ENCODE data around the gene PRPF19.

Gene PRPF19

GRCh38 chr11:60872124-60872960 lies 34.0 kb downstream of the PRPF19 start:
- DNase-seq = no peak

DNA sequence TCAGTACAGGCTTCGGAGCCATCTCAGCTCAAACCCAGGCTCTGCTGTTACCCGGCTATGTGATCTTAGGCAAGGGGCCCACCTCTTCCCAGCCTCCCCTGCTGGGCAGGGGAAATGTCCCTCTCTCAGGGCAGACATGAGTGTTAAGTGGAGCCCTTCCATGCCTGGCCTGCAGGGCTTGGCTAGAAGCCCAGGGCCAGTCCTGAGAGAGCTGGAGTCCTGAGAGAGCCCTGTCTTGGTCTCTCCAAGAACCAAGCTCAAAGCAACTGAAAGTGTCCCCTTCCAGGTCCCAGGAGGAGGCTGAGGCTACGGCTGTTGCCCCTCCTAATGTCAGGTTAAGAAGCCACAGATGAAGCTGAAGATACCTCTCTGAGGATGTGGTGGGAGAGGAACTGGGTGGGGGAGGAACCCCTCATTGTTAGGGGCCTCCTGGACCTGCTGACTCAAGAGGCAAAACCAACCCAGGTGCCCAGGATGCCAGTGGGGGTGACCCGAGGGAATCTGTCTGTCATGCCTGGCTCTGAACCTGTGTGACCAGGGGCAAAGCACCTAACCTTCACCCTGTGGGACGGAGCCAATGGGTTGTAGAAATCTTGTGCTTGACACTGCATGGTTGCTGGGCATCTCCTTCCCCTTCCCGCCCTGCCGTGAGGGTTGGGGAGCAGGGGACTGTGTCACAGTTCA lies 34.9 kb downstream of the PRPF19 start:
- DNase-seq = no peak

GRCh38 chr11:60870733-60871377 lies 35.5 kb downstream of the PRPF19 start:
- DNase-seq = no peak

GRCh38 chr11:60870276-60870675 lies 36.1 kb downstream of the PRPF19 start:
- no peak for DNase-seq

DNA sequence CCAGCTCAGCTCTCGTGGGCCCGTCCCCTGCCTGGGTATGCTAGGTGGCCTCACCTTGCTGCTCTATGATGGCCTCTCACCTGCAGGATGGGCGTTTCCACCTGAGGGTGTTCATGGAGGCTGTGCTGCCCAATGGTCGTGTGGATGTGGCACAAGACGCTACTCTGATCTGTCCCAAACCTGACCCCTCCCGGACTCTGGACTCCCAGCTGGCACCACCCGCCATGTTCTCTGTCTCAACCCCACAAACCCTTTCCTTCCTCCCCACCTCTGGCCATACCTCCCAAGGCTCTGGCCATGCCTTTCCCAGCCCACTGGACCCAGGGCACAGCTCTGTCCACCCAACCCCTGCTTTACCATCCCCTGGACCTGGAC lies 36.9 kb downstream of the PRPF19 start:
- no peak for DNase-seq

DNA sequence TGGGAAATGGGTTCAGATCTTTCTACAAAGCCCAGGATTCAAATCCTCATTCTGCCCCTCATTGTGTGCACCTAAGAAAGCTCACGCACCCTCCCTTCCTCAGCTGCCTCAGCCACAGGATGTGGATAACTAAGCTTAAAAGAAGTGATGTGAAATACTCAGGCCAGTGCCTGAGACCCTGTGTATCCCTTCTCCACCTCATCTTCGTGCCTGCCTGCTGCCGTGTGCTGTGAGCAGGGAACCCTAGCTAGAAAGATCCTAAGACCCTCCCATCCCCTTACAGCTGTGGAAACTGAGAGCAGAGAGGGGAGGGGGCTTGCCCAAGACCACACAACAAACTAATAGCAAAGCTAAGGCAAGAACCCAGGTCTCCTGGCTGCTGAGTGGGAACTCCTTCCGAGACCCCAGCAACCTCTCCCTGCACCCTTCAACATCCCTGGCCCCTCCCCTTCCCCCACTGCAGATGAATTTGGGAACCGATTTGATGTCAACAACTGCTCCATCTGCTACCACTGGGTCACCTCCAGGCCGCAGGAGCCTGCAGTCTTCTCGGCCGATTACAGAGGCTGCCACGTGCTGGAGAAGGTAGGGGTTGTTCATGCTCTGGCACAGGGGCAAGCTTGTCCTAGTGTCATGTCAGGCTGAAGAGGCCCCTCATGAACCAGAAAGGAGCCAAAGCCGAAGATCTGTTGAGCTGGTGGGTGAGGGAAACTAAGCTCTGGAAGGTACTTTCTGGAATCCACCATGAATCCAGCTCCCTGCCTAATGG lies 37.5 kb downstream of the PRPF19 start:
- DNase-seq = no peak

- DNase-seq = no peak
Observed at GRCh38 chr11:60867871-60868681, 38.3 kb downstream of the PRPF19 start.

DNA sequence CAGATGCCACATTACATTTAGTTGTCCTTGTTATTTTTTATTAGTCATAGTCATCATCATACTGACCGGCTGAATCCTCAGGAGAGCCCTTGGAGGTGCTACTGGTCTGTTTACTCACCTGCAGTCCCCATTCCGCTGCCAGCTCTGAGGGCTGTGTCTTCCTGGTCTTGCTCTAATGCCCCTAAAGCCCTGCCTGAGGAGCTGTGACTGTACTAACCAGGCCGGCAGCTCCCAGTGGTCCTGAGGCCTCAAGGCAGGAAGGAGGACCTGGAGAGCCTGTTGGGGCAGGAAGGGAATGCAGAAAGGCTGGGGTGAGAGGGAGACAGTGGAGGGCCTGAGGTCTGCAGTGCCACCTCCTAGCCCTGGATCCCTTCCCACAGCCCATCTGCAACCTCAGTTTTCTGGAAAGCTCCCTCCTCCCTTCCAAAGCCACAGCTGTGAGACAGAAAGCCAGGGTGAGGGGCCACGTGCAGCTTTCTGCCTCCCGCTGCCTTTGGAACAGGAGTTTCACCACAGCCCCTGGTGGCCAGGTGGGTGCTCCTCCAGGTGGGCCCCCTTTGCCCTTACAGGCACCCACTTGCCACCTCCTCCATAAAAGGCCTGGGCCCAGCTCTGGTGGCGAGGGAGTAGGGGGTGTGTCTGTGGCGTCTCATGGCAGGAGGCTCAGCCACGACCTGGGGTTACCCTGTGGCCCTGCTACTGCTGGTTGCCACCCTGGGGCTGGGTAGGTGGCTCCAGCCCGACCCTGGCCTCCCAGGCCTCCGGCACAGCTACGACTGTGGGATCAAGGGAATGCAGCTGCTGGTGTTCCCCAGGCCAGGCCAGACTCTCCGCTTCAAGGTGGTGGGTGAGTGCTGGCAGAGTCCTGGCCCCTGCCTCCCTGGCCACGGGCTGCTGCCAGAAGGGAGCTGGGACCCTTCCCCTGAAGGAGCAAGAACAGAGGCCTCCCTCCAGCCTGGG lies 39.2 kb downstream of the PRPF19 start, which contains the start of gene ZP1:
Gene ZP1 (plus strand): TSS at position 632 of the 960 bp plus-strand sequence. CDS start 20 bp downstream, at position 652.
- no peak for DNase-seq

- DNase-seq = no peak
Observed at GRCh38 chr11:60864856-60865513, 41.4 kb downstream of the PRPF19 start.

DNA sequence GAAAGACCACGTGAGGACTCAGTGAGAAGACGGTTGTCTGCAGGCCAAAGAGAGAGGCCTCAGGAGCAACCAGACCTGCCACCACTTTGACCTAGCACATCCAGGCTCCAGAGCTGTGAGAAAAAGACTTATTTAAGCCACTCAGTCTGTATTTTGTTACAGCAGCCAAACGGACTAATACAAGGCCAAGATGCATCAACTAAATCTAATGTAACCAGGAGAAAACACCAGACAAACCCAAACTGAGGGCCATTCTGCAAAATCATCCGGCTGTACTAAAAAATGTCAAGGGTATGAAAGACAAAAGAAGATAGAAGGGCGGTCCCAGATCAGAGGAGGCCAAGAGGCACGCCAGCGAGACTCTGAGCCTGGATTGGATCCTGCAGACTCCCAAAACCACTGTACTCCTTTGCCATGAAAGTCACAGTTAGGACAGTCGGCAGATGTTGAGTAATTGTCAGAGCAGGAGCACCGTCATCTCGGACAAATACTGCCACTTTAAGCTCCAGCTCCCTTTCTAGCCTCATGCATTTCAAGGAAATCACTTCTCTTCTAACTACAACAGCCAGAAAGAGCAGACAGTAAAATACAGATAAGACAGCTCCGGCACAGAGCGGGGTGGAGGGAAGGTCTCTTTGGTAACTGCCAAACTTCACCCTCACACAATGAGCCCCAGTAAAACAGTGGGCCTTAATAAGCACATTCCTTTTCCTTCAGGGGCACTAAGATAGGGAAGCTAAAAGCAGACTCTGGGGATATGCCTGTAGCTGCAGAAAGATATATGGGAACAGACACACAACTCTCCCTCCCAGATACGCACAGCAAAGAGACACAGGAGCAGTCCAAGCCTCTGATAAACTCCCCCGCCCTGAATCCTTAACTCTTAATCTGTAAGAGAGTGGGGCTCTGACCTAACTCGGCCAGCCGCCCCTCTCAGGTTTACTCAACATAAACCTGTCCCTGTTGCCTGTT lies 42.5 kb downstream of the PRPF19 start:
- DNase-seq = no peak

DNA sequence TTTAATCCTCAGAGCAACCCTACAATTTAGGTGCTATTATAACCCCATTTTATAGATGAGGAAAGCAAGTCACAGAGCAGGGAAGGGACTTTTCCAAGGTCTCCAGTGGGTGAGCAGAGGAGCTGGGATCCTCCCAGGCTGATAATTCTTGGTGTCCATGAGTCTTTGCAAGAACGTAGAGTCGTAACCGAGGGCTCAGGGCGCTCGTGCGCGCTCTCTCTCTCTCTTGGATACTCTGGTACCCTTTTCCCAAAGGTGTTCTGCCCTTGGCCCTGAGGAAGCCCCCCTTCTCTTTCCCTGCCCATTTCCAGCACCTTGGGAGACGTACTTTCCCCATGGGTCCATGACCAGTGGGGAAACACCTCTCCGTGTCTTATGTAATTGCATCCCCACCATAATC lies 44.2 kb downstream of the PRPF19 start:
- DNase-seq = no peak

DNA sequence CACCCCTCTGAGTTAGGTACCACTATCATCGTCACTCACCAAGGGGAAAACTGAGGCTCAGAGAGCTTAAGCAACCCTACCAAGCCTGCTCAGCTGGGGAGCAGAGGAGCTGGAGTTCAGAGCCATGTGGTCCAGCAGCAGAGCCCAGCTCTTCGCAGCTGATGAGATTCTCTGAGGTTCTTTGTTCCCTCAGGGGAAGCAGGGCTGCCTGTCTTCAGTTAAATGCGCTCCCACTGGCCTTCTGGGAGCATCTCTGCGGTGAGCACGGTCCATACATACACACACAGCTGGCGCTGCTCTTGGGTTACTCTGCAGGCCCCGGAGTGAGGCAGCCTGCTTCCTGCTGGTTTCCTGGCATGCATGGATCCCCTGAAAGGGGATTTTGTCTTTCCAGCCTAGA lies 45.4 kb downstream of the PRPF19 start:
- no peak for DNase-seq

DNA sequence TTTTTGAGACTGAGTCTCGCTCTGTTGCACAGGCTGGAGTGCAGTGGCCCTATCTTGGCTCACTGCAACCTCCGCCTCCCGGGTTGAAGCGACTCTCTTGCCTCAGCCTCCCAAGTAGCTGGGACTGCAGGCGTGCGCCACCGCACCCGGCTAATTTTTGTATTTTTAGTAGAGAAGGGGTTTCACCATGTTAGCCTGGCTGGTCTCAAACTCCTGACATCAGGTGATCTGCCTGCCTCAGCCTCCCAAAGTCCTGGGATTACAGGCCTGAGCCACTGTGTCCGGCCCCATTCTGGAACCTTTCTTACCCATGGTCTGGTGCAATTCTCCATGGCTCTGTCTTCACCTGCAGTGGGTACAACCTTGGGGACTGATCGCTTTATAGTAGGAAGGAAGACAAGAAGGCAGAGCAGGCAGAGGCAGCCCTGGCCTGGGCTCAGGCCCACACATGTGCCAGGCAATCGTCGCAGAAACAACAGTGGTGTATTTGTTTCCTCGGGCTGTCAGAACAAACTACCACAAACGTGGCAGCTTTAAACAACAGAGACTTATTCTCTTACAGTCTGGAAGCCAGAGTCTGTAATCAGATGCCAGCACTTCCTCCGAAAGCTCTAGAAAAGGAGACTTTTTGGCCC lies 46.7 kb downstream of the PRPF19 start:
- DNase-seq = no peak

DNA sequence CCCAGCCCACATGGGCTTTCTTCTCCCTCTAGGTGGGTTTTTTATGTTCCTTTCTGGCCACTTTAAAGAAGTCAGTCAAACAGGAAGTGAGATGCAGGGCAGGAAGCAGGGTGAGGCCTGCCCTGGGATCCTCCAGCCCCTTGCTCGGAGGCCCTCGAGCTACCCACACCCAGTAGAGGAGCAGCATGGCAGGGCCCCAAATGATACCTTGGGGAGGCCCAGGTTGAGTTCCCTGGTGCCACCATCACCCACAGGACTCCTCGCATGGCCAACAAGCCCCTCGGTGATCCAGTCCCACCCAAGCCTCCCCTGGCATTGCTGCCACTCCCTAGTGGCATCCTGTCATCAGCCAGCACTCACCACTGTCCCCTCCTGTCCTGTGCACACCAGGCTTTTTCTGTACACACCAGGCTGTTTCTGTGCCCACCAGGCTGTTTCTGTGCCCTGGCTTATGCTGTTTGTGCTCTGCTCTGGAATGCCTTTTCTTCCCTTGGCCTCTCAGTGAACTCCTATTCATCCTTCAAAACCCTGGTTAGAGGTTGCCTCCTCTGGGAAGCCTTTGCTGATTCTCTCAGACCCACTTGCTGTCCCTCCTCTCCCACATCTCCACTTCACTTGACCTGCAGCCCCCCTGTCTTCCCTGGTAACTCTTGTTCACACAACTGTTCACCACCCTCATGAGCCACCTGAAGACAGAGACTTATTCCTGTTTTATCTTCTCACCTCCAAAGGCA lies 47.5 kb downstream of the PRPF19 start:
- DNase-seq = no peak

DNA sequence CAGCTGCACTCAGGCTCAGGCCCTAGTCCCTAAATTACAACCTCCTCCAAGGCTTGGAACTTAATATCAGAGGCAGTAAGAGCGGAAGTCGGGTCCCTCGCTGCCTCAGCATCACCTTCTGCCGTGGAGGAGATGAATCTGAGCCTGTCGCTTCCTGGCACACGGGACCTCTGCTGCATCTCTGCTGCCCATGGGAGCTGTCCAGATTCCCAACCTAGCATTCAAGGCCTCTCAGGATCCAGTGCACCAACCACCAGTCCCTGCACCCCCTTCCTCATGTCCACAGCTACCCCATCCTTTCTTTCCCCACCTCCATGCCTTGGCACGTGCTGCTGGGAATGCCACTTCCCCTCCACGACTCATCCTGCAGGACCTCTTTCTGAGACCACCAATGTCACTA lies 48.1 kb downstream of the PRPF19 start:
- no peak for DNase-seq

GRCh38 chr11:60857378-60858232 lies 48.8 kb downstream of the PRPF19 start:
- no peak for DNase-seq

Data from left hindlimb (tissue), 1 donor.